ENCODE measurements around the gene CDRT15.
"Not testable (repeated sequence)": the region's sequence is repeated elsewhere in the genome, so short reads cannot be mapped to it uniquely, and the experiment has no call there.

Gene CDRT15

GRCh38 chr17:14236762-14237161 lies at the start of gene CDRT15:
CDRT15 (minus strand) TSS chr17:14236862; CDS start chr17:14236833, 29 bp downstream.
- not testable (repeated sequence) for DNase-seq

DNA sequence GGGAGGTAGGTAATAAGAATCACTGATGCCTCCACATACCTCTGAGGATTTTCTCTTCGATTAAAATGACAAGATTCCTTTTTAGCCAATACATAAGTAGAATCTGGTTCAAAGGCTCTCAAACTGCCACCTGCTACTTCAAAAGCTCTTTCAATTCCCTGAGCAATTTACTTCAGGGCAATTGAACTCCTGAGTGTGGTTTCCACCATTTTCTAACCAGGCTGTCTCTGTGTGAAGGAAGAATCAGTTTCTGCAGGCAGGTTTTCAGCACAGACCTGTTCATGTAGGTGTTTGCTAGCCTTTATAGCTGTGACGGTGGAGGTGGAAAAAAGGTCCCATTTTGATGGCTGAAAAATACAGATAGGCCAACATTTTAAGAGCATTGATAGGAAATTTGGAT lies 46.1 kb upstream of the CDRT15 start:
- DNase-seq: no peak

GRCh38 chr17:14281530-14281929 lies 44.9 kb upstream of the CDRT15 start:
- no peak for DNase-seq

DNA sequence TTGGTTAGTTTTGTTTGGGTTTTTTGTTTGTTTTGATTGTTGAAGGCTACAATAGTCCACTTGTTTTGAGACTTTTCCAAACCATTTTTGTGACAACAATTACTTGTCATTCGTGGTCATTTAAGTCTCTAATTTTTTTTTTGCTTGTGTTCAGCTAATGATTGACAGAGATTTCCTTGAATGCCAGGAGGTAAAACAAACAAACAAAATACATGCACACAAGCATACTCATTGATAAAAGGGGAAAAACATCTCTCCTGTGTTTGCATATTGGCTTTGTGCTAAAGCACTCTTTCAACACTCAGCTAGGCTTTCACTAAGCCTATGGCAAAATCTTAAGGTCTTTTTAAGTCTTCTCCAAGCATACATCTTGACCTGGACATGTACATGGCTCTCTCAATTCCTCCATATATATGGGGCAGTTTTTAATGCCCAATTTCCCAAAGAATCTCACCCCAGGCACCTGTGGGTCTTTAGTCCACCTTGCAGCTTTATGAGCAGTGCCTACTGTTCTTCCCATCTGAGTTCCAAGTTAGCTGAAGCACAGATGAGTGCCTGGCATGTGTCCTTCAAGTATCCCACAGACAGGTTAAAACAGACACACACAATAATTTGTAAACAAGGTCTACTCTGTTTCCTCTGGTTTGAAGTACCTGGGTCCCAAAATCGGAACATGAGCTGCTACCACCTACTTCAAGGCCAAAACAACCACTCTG lies 40.0 kb upstream of the CDRT15 start:
- DNase-seq: no peak

- DNase-seq: no peak
Observed at GRCh38 chr17:14270508-14270907, 33.8 kb upstream of the CDRT15 start.

GRCh38 chr17:14269473-14269872 lies 32.8 kb upstream of the CDRT15 start:
- DNase-seq: no peak

- no peak for DNase-seq
Observed at GRCh38 chr17:14268264-14268663, 31.6 kb upstream of the CDRT15 start.

DNA sequence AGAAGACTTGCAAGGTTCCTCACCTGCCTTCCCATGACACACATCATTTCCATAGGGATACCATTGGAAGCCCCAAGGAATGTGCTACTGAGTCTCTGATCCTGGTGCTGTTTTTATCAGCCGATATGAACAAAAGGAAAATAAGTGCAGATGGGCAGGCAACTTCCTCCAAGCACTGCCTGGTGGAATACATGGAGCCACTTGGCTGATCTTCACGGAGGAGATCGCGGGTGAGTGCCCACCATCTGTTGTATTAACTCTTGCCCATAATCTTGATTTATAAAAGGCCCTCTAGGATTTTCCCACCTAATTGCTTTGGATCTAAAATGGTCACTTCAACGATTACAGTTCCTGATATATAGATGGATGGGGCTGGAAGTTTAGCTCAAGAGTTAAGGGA lies 24.7 kb upstream of the CDRT15 start:
- DNase-seq: no peak

- DNase-seq: no peak
Observed at GRCh38 chr17:14245629-14246028, 9.0 kb upstream of the CDRT15 start.

DNA sequence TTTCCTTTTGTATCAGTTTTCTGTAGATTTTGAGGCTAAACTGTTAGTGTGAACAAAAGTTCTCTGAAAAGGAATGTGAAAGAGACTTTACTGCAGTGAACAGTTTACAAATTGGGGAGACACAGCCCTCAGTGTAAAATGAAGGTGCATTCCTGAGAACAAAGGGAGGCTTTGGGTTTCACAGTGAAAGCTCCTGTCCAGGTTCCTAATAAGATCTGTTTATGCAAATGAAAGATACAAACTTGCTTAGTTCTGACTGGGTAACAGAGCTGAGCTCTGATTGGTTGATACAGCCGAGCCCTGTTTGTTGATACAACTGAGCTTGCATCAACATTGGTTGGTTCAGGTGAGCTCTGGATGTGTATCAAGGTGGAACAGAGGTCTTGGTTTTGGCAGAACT lies 8.3 kb upstream of the CDRT15 start:
- DNase-seq: no peak

GRCh38 chr17:14239271-14239670 lies 2.6 kb upstream of the CDRT15 start:
- DNase-seq: not testable (repeated sequence)

- not testable (repeated sequence) for DNase-seq
Observed at GRCh38 chr17:14236032-14236431, 630 bp downstream of the CDRT15 start.

- DNase-seq: not testable (repeated sequence)
Observed at GRCh38 chr17:14235047-14235446, 1.6 kb downstream of the CDRT15 start.

GRCh38 chr17:14231187-14231586 lies 5.5 kb downstream of the CDRT15 start:
- DNase-seq: not testable (repeated sequence)

DNA sequence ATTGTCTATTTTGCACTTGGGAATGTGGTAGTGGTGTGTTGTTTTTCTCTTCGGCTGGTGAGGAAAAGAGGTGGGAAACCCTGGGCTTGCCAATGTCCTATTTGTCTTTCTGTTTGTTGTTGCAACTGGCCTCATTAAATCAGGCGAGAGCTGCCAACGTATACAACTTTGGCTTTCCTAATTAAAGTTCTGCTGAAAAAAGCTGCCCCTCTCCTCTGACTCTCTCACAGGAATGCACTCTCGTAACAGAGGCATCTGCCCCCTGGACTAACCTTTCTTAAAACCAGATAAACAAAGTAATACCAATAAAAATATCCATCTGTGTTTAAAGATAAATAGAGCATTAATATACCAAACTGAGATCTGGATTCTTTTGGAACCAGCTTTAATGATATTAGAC lies 7.8 kb downstream of the CDRT15 start:
- no peak for DNase-seq

DNA sequence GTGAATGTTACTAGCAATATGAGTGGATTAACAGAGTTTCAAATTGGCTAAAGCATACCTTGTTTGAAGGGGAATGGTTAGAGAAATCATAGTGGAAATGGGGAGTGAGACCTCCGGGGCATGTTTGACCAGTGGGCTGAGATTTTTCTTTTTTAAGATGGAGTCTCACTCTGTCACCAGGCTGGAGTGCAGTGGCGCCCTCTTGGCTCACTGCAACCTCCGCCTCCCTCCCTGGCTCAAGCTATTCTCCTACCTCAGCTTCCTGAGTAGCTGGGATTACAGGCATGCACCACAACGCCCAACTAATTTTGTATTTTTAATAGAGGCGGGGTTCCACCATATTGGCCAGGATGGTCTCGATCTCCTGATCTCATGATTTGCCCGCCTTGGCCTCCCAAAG lies 9.6 kb downstream of the CDRT15 start:
- DNase-seq: no peak

GRCh38 chr17:14225254-14225980 lies 11.2 kb downstream of the CDRT15 start:
- no peak for DNase-seq

DNA sequence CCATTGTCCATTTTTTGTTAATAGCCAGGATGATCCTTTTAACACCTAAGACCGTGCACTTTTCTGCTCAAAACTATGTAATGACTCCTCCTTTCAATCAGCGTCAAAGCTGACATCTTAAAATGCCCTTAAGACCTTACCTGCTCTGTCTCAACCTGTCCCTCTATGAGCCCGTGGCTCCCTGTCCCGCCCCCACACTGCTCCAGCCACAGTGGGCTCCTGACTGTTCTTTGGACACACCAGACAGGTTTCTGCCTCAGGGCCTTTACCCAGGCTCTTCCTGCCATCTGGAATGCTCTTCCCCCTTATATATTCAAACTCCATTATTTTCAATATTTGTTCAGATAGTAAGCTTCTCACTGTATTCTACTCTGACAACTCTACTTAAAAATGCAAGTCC lies 14.1 kb downstream of the CDRT15 start:
- no peak for DNase-seq

DNA sequence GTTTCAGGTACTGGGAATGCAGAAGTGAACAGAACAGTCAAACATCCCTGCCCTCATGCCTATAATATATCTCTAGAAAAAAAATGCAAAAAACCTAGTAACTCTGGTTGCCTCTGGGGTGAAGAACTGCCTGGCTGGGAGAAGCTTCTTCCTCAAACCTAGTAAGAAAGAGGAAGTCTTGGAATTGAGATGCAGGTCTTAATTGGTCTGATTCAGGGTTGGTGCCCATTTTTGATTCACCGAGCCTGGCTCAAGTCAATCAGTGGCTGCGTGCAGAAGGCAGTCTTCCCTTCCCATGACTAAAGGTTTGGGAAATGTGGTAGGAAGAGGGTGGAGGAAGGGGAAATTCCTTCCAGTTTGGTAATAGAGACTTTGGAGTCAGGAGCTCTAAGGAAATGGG lies 22.4 kb downstream of the CDRT15 start:
- no peak for DNase-seq

- no peak for DNase-seq
Observed at GRCh38 chr17:14212401-14212800, 24.3 kb downstream of the CDRT15 start.

DNA sequence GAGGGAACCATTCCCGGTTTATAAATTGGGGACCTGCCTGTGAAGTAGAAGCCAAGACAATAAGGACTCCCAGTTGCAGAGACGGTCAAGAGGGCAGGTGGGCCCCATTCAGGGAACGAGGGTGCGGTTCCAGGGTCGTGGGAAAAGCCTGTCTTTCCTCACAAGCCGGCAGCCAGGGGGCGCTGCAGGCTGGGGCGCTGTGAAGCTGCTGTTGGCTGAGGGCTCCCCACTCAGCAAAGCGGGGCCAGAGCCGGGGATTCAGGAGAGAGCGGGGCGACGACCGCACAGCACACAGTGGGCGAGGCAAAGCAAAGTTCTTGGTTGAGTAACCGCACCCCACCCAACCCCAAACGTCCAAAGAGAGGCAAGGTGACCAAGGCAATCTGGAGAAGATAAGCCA lies 24.9 kb downstream of the CDRT15 start:
- DNase-seq: peak; percentile 56 to 57

- DNase-seq: no peak
Observed at GRCh38 chr17:14211246-14211645, 25.4 kb downstream of the CDRT15 start.

- DNase-seq: no peak
Observed at GRCh38 chr17:14209215-14209614, 27.4 kb downstream of the CDRT15 start.

DNA sequence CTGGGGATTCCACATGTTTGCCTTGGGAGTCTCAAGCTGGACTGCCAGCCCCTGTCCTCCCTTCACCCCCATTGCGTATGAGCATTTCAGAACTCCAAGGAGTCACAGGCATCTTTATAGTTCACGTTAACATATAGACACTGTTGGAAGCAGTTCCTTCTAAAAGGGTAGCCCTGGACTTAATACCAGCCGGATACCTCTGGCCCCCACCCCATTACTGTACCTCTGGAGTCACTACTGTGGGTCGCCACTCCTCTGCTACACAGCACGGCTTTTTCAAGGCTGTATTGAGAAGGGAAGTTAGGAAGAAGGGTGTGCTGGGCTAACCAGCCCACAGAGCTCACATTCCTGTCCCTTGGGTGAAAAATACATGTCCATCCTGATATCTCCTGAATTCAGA lies 28.9 kb downstream of the CDRT15 start:
- DNase-seq: no peak

GRCh38 chr17:14206891-14207290 lies 29.8 kb downstream of the CDRT15 start:
- DNase-seq: no peak

Data from activated T-cell treated with anti-CD3 and anti-CD28 coated beads, Interleukin-2, amount 50 U/mL, for 48 hours (primary cell).